Hematopoietic multipotent progenitor cell treated with erythropoietin and hydrocortisone succinate and interleukin-3 and kit ligand, for 4 days (in vitro differentiated cells): ENCODE results near the gene HLA-DQA2.
"Not testable (repeated sequence)": the region's sequence is repeated elsewhere in the genome, so short reads cannot be mapped to it uniquely, and the experiment has no call there.

Source experiments
- DNase-seq: peaks from one replicate; pipeline ENCODE4 v3.0.0-alpha.2; 2015

HLA-DQA2 gene

DNA sequence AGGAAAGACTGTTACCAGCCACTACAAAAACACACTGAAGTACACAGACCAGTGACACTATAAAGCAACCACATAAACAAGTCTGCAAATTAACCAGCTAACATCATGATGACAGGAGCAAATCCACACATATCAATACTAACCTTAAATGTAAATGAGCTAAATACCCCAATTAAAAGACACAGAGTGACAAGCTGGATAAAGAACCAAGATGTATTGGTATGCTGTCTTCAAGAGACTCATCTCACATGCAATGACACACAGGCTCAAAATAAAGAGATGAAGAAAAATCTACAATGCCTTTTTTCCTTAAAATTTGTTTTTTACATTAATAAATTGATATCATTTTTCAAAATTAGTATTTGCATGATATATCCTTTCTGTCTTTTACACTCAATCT is 41.7 kb downstream of the HLA-DQA2 start:
- not testable (repeated sequence) for DNase-seq

- DNase-seq = peak; percentile 84
Observed at GRCh38 chr6:32785781-32786533, 44.8 kb downstream of the HLA-DQA2 start.

GRCh38 chr6:32790306-32790705 is 49.1 kb downstream of the HLA-DQA2 start:
- DNase-seq = no peak

GRCh38 chr6:32792901-32793435 is 51.8 kb downstream of the HLA-DQA2 start:
- DNase-seq = no peak

DNA sequence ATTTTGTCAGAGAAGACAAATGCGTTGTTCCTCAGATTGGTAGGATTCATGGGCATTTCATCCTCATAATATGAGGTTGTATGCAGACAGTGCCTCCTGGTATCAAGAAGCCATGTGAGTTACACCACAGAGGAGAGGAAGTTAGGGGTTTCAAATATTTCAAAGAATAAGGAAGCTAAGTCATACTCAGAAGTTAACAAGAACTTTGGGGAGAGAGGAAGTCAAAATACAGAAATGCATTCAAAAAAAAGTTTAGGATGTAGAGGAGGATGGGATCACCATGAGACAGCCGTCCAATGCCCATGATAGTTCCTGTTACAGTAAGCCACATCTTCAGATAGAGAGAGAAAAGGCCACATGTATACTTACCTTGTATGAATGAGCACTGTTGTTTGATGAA is 53.3 kb downstream of the HLA-DQA2 start:
- DNase-seq = peak; percentile 72
